Psoas muscle (tissue), 8 donors: ENCODE data around the gene PLAC1. TPM values are rescaled to one million over a fixed set of nuclear protein-coding genes. Genes with fewer than 3 reads are reported as not detected.

Experiments used
- ATAC-seq, 4 donors: fragments of 200-7000 bp; cut with Tn5 transposase; one replicate each; pipeline ENCODE4 v1.9.1; 2020; ENCODE audit warnings: moderate library complexity in 3 of 4, mild to moderate bottlenecking in 2 of 4
- DNase-seq, 2 donors: peaks; one replicate each; pipeline ENCODE4 v3.0.0-alpha.2; 2020
- H3K27ac ChIP-seq: fragments of 200-600 bp; one replicate; pipeline ENCODE4 v1.8.0; 2022
- H3K27me3 ChIP-seq, 3 donors: fragments of 200-600 bp in 1 of 3; one replicate each; pipeline versions ENCODE4 v1.6.1 to v1.8.0; 2013 to 2022; ENCODE audit warnings: low read length in 2 of 3, mild to moderate bottlenecking in 2 of 3, moderate library complexity in 1 of 3; ENCODE audit not compliant: insufficient read depth in 3 of 3
- H3K36me3 ChIP-seq, 2 donors: fragments of 200-600 bp in 1 of 2; one replicate each; pipeline versions ENCODE4 v1.6.1 to v1.8.0; 2013 to 2022; ENCODE audit warnings: low read depth in 1 of 2, mild to moderate bottlenecking in 1 of 2, moderate library complexity in 1 of 2; ENCODE audit not compliant: insufficient read depth in 1 of 2
- H3K4me1 ChIP-seq: fragments of 200-600 bp; one replicate; pipeline ENCODE4 v1.8.0; 2022
- H3K4me3 ChIP-seq: fragments of 200-600 bp; one replicate; pipeline ENCODE4 v1.8.0; 2022; ENCODE audit warnings: mild to moderate bottlenecking
- H3K9me3 ChIP-seq: fragments of 200-600 bp; one replicate; pipeline ENCODE4 v1.8.0; 2022
- WGBS, 3 donors: extraction: QIAGEN DNeasy Blood & Tissue Kit; methylation state at CpG; one replicate each; pipeline versions ENCODE4 v1.1.6 to v1.1.7; 2013; 5-methylcytosine and 5-hydroxymethylcytosine counted together
- intact Hi-C, 2 donors: fragments of 100-400 bp; cut with DNase I; formaldehyde crosslinking; loops; one replicate each; pipeline versions ENCODE4 v1.11.0 to v1.14.2; 2022
- polyA plus RNA-seq, 3 donors: library from polyadenylated mRNA; stranded (reverse); fragments of 200-250 nt; gene quantifications; one replicate each; pipeline ENCODE4 v1.2.3, GENCODE V29; 2013
- total RNA-seq, 4 donors: library from RNA; stranded (reverse); fragmentation: NEBNext Ultra II Directional in 2 of 4; extraction: Animal tissue kit (Norgen Biotek cat#: 25700) in 2 of 4; gene quantifications; one replicate each; pipeline versions ENCODE4 v1.2.1 to v1.2.4, GENCODE V29; 2021 to 2023
- TF ChIP-seq, protein P1 (sequence below): fragments of 200-600 bp; IDR thresholded peaks from one replicate; pipeline ENCODE4 v1.8.0; 2022; ENCODE audit warnings: antibody characterized with exemption
- donor health status: healthy with polysubstance abuse.
- donor health status: DM: no; HTN: no; CAD: no; lungs with moderate emphysema.
- donor health status: Bipolar disorder and iron deficiency.
- donor health status: healthy.
- donor health status: DM: yes; HTN: yes; CAD: no.
- donor health status: DM: no; HTN: no; CAD: no.
- donor health status: DM: no; HTN: no; CAD: no.
- donor health status: DM: yes; HTN: yes; CAD: no.

Gene PLAC1
- total and polyA plus RNA-seq, 7 donors: 0.13 to 3.0 (median 0.32) TPM; not detected in 2

GRCh38 chrX:134600714-134601113 lies 57.6 kb downstream of the PLAC1 start:
- Histone ChIP-seq H3K27me3 (peaks cover 0 to 14% (median 0%) of the 10 kb centered on the region in 3 donors), H3K9me3 (no peaks in the 10 kb centered on the region), H3K36me3 (no peaks in the 10 kb centered on the region), H3K4me3 (no peak overlapping the region), H3K27ac (no peak overlapping the region), H3K4me1 (peaks cover 5% of the 10 kb centered on the region)
- WGBS, 3 donors: 53 to 59% (median 53%) methylated on average over 2 of the region's 2 CpGs
- intact Hi-C loops: no loop called here
- DNase-seq (no peak), ATAC-seq (peak in 2 of 4 donors; percentile 48 to 50)
- TF ChIP-seq, protein P1, sequence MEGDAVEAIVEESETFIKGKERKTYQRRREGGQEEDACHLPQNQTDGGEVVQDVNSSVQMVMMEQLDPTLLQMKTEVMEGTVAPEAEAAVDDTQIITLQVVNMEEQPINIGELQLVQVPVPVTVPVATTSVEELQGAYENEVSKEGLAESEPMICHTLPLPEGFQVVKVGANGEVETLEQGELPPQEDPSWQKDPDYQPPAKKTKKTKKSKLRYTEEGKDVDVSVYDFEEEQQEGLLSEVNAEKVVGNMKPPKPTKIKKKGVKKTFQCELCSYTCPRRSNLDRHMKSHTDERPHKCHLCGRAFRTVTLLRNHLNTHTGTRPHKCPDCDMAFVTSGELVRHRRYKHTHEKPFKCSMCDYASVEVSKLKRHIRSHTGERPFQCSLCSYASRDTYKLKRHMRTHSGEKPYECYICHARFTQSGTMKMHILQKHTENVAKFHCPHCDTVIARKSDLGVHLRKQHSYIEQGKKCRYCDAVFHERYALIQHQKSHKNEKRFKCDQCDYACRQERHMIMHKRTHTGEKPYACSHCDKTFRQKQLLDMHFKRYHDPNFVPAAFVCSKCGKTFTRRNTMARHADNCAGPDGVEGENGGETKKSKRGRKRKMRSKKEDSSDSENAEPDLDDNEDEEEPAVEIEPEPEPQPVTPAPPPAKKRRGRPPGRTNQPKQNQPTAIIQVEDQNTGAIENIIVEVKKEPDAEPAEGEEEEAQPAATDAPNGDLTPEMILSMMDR: no peak

GRCh38 chrX:134599184-134599914 lies 58.9 kb downstream of the PLAC1 start:
- 66 to 87% (median 85%) methylated on average over 5 of the region's 5 CpGs for WGBS, 3 donors

GRCh38 chrX:134592303-134592702 lies 66.0 kb downstream of the PLAC1 start:
- Histone ChIP-seq H3K27ac (no peak overlapping the region), H3K4me1 (no peaks in the 10 kb centered on the region), H3K4me3 (no peak overlapping the region), H3K36me3 (no peaks in the 10 kb centered on the region), H3K9me3 (no peaks in the 10 kb centered on the region), H3K27me3 (peaks cover 0 to 7% (median 0%) of the 10 kb centered on the region in 3 donors)
- intact Hi-C loops: no loop called here
- TF ChIP-seq, protein P1: no peak
- no peak for DNase-seq
- ATAC-seq: no peak

More at GRCh38 chrX:134599184-134599914, 58.9 kb downstream of the PLAC1 start:
- H3K27ac ChIP-seq: no peak overlapping the region
- H3K4me3 ChIP-seq: no peak overlapping the region
- no peak for ATAC-seq
- TF ChIP-seq, protein P1: no peak
- H3K27me3 ChIP-seq: peaks cover 0 to 15% (median 0%) of the 10 kb centered on the region in 3 donors
- H3K9me3 ChIP-seq: no peaks in the 10 kb centered on the region
- no peak for DNase-seq
- no peaks in the 10 kb centered on the region for H3K36me3 ChIP-seq
- H3K4me1 ChIP-seq: peaks cover 5% of the 10 kb centered on the region
- intact Hi-C loops: no loop called here

GRCh38 chrX:134591502-134591901 lies 66.8 kb downstream of the PLAC1 start:
- DNase-seq (no peak), ATAC-seq (no peak)
- TF ChIP-seq, protein P1: no peak
- no peak overlapping the region for H3K4me3 ChIP-seq
- no peaks in the 10 kb centered on the region for H3K36me3 ChIP-seq
- no peaks in the 10 kb centered on the region for H3K9me3 ChIP-seq
- WGBS, 3 donors: 60 to 86% (median 84%) methylated on average over 2 of the region's 2 CpGs
- H3K27ac ChIP-seq: no peak overlapping the region
- H3K27me3 ChIP-seq: peaks cover 0 to 7% (median 0%) of the 10 kb centered on the region in 3 donors
- no peaks in the 10 kb centered on the region for H3K4me1 ChIP-seq
- intact Hi-C loops: no loop called here

GRCh38 chrX:134588806-134589205 lies 69.5 kb downstream of the PLAC1 start:
- DNase-seq (no peak), ATAC-seq (no peak)
- Histone ChIP-seq H3K36me3 (no peaks in the 10 kb centered on the region), H3K27ac (no peak overlapping the region), H3K9me3 (no peaks in the 10 kb centered on the region), H3K27me3 (no peaks in the 10 kb centered on the region), H3K4me1 (no peaks in the 10 kb centered on the region), H3K4me3 (no peak overlapping the region)
- 78 to 86% (median 79%) methylated on average over 3 of the region's 3 CpGs for WGBS, 3 donors
- intact Hi-C loops: no loop called here
- TF ChIP-seq, protein P1: no peak
